HL-60 (cell line): Measurements from ENCODE around the gene PADI2.

ENCODE experiments used
- DNase-seq, 2 experiments: peaks; one replicate each; pipeline ENCODE4 v3.0.0-alpha.2; 2010 to 2020; ENCODE audit warnings: low read depth in 1 of 2, low spot score in 1 of 2
- H3K27ac ChIP-seq: fragments of 250-450 bp; sonication (Bioruptor Pico); replicated peaks from 2 replicates; pipeline ENCODE4 v1.5.1; 2020; ENCODE audit warnings: mild to moderate bottlenecking, moderate library complexity
- H3K27me3 ChIP-seq: fragments of 250-450 bp; sonication (Bioruptor Pico); 2 replicates; pipeline ENCODE4 v1.5.1; 2021; ENCODE audit warnings: mild to moderate bottlenecking, moderate library complexity; ENCODE audit not compliant: insufficient read depth, poor library complexity, severe bottlenecking
- H3K4me3 ChIP-seq: replicated peaks from 2 replicates; pipeline ENCODE4 v1.5.1; 2011; ENCODE audit warnings: mild to moderate bottlenecking, control low read depth, low read length; ENCODE audit not compliant: insufficient read depth
- GABPA ChIP-seq: IDR thresholded peaks from 2 replicates; pipeline ENCODE4 v1.6.1; 2012; ENCODE audit warnings: low read depth
- POLR2AphosphoS5 ChIP-seq: IDR thresholded peaks from 2 replicates; pipeline ENCODE4 v1.6.1; 2012; ENCODE audit warnings: low read depth
- REST ChIP-seq: IDR thresholded peaks from 2 replicates; pipeline ENCODE4 v1.6.1; 2012; ENCODE audit warnings: low read depth; ENCODE audit not compliant: insufficient replicate concordance
- SPI1 ChIP-seq: IDR thresholded peaks from 2 replicates; pipeline ENCODE4 v1.6.1; 2012; ENCODE audit warnings: low read depth, mild to moderate bottlenecking, borderline replicate concordance
- TF ChIP-seq, protein P1 (sequence below): IDR thresholded peaks from one replicate; pipeline ENCODE4 v1.5.1; 2011; ENCODE audit warnings: low read length, control low read depth, inconsistent platforms; ENCODE audit not compliant: insufficient read depth

PADI2 gene

GRCh38 chr1:17167041-17167785 lies 48.0 kb upstream of the PADI2 start:
- no peak overlapping the region for H3K27ac ChIP-seq
- no peak for DNase-seq
- TF ChIP-seq, protein P1, sequence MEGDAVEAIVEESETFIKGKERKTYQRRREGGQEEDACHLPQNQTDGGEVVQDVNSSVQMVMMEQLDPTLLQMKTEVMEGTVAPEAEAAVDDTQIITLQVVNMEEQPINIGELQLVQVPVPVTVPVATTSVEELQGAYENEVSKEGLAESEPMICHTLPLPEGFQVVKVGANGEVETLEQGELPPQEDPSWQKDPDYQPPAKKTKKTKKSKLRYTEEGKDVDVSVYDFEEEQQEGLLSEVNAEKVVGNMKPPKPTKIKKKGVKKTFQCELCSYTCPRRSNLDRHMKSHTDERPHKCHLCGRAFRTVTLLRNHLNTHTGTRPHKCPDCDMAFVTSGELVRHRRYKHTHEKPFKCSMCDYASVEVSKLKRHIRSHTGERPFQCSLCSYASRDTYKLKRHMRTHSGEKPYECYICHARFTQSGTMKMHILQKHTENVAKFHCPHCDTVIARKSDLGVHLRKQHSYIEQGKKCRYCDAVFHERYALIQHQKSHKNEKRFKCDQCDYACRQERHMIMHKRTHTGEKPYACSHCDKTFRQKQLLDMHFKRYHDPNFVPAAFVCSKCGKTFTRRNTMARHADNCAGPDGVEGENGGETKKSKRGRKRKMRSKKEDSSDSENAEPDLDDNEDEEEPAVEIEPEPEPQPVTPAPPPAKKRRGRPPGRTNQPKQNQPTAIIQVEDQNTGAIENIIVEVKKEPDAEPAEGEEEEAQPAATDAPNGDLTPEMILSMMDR: no peak
- TF ChIP-seq GABPA (no peak), SPI1 (no peak), REST (no peak), POLR2AphosphoS5 (no peak)

DNA sequence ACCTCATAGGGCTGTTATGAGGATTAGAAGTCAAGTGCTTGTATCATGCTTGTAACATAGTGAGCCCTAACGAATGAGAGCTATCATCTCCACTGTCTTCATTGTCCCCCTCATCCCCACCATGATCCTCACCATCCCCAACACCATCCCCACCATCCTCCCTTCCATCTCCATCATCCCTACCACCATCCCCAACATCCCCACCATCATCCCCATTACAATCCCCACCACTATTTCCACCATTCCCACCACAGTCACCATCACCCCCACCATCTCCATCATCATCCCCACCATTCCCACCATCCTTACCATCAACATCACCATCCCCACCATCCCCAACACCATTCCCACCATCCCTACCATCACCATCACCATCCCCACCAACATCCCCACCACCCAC lies 46.6 kb upstream of the PADI2 start:
- TF ChIP-seq, protein P1: no peak
- TF ChIP-seq GABPA: no peak
- TF ChIP-seq SPI1: no peak
- TF ChIP-seq POLR2AphosphoS5: no peak
- TF ChIP-seq REST: no peak
- no peak for DNase-seq
- Histone ChIP-seq H3K27ac (no peak overlapping the region), H3K4me3 (no peak overlapping the region), H3K27me3 (no peaks in the 10 kb centered on the region)

More at GRCh38 chr1:17167041-17167785, 48.0 kb upstream of the PADI2 start:
- H3K4me3 ChIP-seq: no peak overlapping the region
- H3K27me3 ChIP-seq: no peaks in the 10 kb centered on the region

DNA sequence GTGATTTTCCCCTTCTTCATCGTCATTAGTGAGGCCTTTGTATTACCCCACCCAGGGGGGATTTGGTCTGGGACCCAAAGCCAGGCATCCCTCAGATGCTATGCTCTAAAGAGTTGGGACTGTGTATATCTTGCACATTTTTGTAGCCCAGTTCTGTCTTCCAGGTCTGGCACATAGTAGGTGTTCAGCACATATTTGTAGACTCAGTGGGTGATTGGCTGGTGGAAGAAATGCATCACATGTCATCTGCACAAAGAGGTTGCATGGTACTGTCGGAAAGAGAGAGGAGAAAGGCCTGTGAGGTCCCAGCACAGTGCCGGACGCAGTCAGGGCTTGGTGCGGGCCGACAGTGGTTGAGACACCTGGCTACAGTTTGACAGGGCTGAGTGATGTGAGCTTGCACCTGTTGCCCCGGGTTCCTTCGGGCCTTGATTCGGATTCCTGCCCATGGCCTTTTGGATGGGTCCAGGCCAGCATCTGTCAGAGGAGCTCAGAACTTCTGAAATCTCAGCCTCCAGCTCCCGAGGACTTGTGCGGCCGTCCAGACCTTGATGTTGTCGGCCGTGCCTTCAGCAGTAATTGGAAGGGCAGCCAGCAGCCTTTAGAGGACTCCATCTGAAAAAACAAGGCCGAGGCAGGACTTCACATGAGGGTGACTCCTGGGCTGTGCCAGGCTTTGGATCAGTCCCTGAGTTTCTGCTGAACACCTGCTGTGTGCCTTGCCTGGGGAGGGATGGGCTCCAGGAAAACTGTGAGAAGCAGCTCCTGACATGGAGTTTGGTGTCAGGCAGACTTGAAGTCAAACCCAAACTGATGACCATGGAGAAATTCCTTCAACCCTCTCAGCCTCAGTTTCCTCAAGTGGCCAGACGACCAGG lies 44.8 kb upstream of the PADI2 start:
- no peak overlapping the region for H3K4me3 ChIP-seq
- no peaks in the 10 kb centered on the region for H3K27me3 ChIP-seq
- H3K27ac ChIP-seq: no peak overlapping the region
- DNase-seq: no peak
- TF ChIP-seq, protein P1: no peak
- TF ChIP-seq SPI1 (no peak), POLR2AphosphoS5 (no peak), GABPA (no peak), REST (no peak)
